H1 (cell line): ENCODE measurements around the gene KIF23. TPM values are rescaled to one million over a fixed set of nuclear protein-coding genes. Genes with fewer than 3 reads are reported as not detected.

Source experiments
- BACH1 ChIP-seq: IDR thresholded peaks from 2 replicates; pipeline ENCODE4 v1.6.1; 2012; ENCODE audit warnings: low read length, improper control_type of control experiment
- NRF1 ChIP-seq: IDR thresholded peaks from 2 replicates; pipeline ENCODE4 v1.6.1; 2011; ENCODE audit warnings: mild to moderate bottlenecking, low read depth, low read length, improper control_type of control experiment
- RBBP5 ChIP-seq: IDR thresholded peaks from 2 replicates; pipeline ENCODE4 v1.7.1; 2012; ENCODE audit warnings: low read depth, mild to moderate bottlenecking, inconsistent platforms, low read length, moderate library complexity, borderline replicate concordance
- polyA plus RNA-seq, 7 experiments: library from polyadenylated mRNA; depleted of rRNA in 3 of 7; stranded (reverse) in 5 of 7; unstranded in 2 of 7; fragments of >200 nt in 5 of 7; fragments of 200-250 nt in 2 of 7; gene quantifications; 1 replicate in 5 of 7; 2 replicates in 1 of 7; 4 replicates in 1 of 7; pipeline versions ENCODE4 v1.2.1 to v1.2.3, GENCODE V29; 2011 to 2013; ENCODE audit warnings: missing spikeins in 2 of 7, mixed read lengths in 2 of 7
- total RNA-seq: library from RNA; stranded (reverse); fragmentation: NEBNext Ultra II Directional; extraction: Animal tissue kit (Norgen Biotek cat#: 25700); gene quantifications from 2 replicates; pipeline ENCODE4 v1.2.1, GENCODE V29; 2021

KIF23 gene
- total and polyA plus RNA-seq, 2 of the 8 experiments (the other 6 are each of a cell fraction or from before 2014, with no cell fraction given) = 26.2 to 77.4 TPM

- TF ChIP-seq RBBP5 = no peak
- TF ChIP-seq NRF1 = no peak
- TF ChIP-seq BACH1 = no peak
- TF ChIP-seq, all 59 proteins: peak for 0
Measured at GRCh38 chr15:69412701-69413100, 1.4 kb upstream of the KIF23 start (continued).
